OCI-LY7 (cell line): ENCODE data around the gene DKK3. TPM values are rescaled to one million over a fixed set of nuclear protein-coding genes. Genes with fewer than 3 reads are reported as not detected.

ENCODE experiments used
- BruUV-seq: library from RNA; stranded (reverse); fragments of 400-500 nt; replicated peaks from 2 replicates; lab custom pipeline; 2021; lab: Mats Ljungman, UMichigan
- CTCF ChIA-PET: fragments of 300-600 bp; sonication (Branson Sonifier 250); formaldehyde crosslinking; loops from one replicate; lab custom pipeline; 2022; ENCODE audit warnings: antibody characterized with exemption; ENCODE audit not compliant: unreplicated experiment; lab: Charles Lee
- POLR2A ChIA-PET: fragments of 300-600 bp; sonication (Branson Sonifier 250); formaldehyde crosslinking; loops from one replicate; lab custom pipeline; 2022; ENCODE audit warnings: antibody characterized with exemption; lab: Charles Lee
- DNase-seq: peaks from one replicate; pipeline ENCODE4 v3.0.0-alpha.2; 2015; ENCODE audit warnings: low spot score
- H2AFZ ChIP-seq: fragments of 200-600 bp; sonication (generic), shearing (Covaris generic); 2 replicates; pipeline ENCODE4 v1.6.1; 2014; ENCODE audit warnings: mild to moderate bottlenecking, antibody characterized with exemption, low read length, moderate library complexity
- H3K27ac ChIP-seq: fragments of 200-600 bp; sonication (generic); 2 replicates; pipeline ENCODE4 v1.5.1; 2014; ENCODE audit warnings: mixed run types, low read depth, mild to moderate bottlenecking, moderate library complexity, low read length, inconsistent platforms; ENCODE audit not compliant: poor library complexity, severe bottlenecking
- H3K36me3 ChIP-seq: fragments of 200-600 bp; sonication (generic); 2 replicates; pipeline ENCODE4 v1.6.1; 2014; ENCODE audit warnings: mild to moderate bottlenecking, antibody characterized with exemption, low read length, moderate library complexity, mixed read lengths; ENCODE audit not compliant: insufficient read depth
- H3K4me1 ChIP-seq: fragments of 200-600 bp; sonication (generic); 2 replicates; pipeline ENCODE4 v1.5.1; 2014; ENCODE audit warnings: mild to moderate bottlenecking, low read length; ENCODE audit not compliant: insufficient read depth, poor library complexity, severe bottlenecking
- H3K4me2 ChIP-seq: fragments of 200-600 bp; sonication (generic); 2 replicates; pipeline ENCODE4 v1.6.1; 2014; ENCODE audit warnings: mild to moderate bottlenecking, low read length
- H3K4me3 ChIP-seq: fragments of 200-600 bp; sonication (generic); 2 replicates; pipeline ENCODE4 v1.5.1; 2014; ENCODE audit warnings: mild to moderate bottlenecking, low read depth, low read length; ENCODE audit not compliant: poor library complexity, severe bottlenecking
- H3K79me2 ChIP-seq: fragments of 200-600 bp; sonication (generic); 2 replicates; pipeline ENCODE4 v1.6.1; 2016; ENCODE audit warnings: low read depth, mild to moderate bottlenecking, low read length, moderate library complexity, mixed read lengths; ENCODE audit not compliant: insufficient read depth
- H3K9me2 ChIP-seq: fragments of 200-600 bp; sonication (generic); 2 replicates; pipeline ENCODE4 v1.6.1; 2016; ENCODE audit warnings: mild to moderate bottlenecking, low read length, mixed read lengths; ENCODE audit not compliant: insufficient read depth
- H3K9me3 ChIP-seq: fragments of 200-600 bp; sonication (generic); 2 replicates; pipeline ENCODE4 v1.6.1; 2014; ENCODE audit warnings: mild to moderate bottlenecking, mixed run types, low read length, mixed read lengths
- H4K20me1 ChIP-seq: fragments of 200-600 bp; sonication (generic); 2 replicates; pipeline ENCODE4 v1.6.1; 2014; ENCODE audit warnings: mild to moderate bottlenecking, antibody characterized with exemption, low read length, moderate library complexity, mixed read lengths; ENCODE audit not compliant: insufficient read depth
- EZH2phosphoT487 ChIP-seq: fragments of 200-600 bp; sonication (generic); IDR thresholded peaks from 2 replicates; pipeline ENCODE4 v1.6.1; 2018; ENCODE audit warnings: low read depth, borderline replicate concordance, mild to moderate bottlenecking, mixed run types, antibody characterized with exemption, low read length, moderate library complexity, mixed read lengths
- intact Hi-C: fragments of 100-400 bp; cut with micrococcal nuclease; formaldehyde crosslinking; loops from one replicate; pipeline ENCODE4 v1.10.0; 2022; ENCODE audit not compliant: unreplicated experiment
- total RNA-seq, 2 experiments: library from RNA; depleted of rRNA in 1 of 2; stranded (reverse); fragments of >200 nt in 1 of 2; shearing (Covaris generic) in 1 of 2; gene quantifications; 2 replicates each; pipeline ENCODE4 v1.2.3, GENCODE V29; 2014 to 2022
- TF ChIP-seq, protein P1 (sequence below): fragments of 200-600 bp; sonication (generic); conservative IDR thresholded peaks from 2 replicates; pipeline ENCODE4 v1.5.1; 2014; ENCODE audit warnings: mild to moderate bottlenecking, antibody characterized with exemption, low read length, moderate library complexity, mixed read lengths

DKK3 gene
- total RNA-seq, 2 experiments from 2014 or later = not detected

DNA sequence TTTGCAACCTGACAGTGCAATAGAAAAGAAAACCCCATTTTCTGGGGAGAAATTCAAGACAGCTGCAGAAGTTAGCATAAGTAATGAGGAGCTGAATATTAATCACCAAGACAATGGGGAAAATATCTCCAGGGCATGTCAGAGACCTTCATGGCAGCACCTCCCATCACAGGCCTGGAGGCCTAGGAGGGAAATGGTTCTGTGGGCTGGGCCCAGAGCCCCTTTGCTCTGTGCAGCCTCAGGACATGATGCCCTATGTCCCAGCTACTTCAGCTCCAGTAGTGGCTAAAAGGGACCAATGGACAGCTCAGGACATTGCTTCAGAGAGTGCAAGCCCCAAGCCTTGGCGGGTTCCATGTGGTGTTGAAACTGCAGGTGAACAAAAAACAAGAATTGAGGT is 14.6 kb upstream of the DKK3 start:
- TF ChIP-seq, protein P1, sequence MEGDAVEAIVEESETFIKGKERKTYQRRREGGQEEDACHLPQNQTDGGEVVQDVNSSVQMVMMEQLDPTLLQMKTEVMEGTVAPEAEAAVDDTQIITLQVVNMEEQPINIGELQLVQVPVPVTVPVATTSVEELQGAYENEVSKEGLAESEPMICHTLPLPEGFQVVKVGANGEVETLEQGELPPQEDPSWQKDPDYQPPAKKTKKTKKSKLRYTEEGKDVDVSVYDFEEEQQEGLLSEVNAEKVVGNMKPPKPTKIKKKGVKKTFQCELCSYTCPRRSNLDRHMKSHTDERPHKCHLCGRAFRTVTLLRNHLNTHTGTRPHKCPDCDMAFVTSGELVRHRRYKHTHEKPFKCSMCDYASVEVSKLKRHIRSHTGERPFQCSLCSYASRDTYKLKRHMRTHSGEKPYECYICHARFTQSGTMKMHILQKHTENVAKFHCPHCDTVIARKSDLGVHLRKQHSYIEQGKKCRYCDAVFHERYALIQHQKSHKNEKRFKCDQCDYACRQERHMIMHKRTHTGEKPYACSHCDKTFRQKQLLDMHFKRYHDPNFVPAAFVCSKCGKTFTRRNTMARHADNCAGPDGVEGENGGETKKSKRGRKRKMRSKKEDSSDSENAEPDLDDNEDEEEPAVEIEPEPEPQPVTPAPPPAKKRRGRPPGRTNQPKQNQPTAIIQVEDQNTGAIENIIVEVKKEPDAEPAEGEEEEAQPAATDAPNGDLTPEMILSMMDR = no peak
- TF ChIP-seq EZH2phosphoT487 = no peak
- H3K9me2 ChIP-seq = no peaks in the 10 kb centered on the region
- no peaks in the 10 kb centered on the region for H3K79me2 ChIP-seq
- BruUV-seq = no TSS peak
- no peaks in the 10 kb centered on the region for H3K36me3 ChIP-seq
- H3K27ac ChIP-seq = no peak overlapping the region
- ChIA-PET CTCF (no interaction called here), POLR2A (no interaction called here)
- DNase-seq = no peak
- H2AFZ ChIP-seq = no peak overlapping the region
- no peaks in the 10 kb centered on the region for H4K20me1 ChIP-seq
- intact Hi-C loops = no loop called here
- no peaks in the 10 kb centered on the region for H3K9me3 ChIP-seq
- H3K4me3 ChIP-seq = no peak overlapping the region
- no peaks in the 10 kb centered on the region for H3K4me1 ChIP-seq
- no peak overlapping the region for H3K4me2 ChIP-seq

DNA sequence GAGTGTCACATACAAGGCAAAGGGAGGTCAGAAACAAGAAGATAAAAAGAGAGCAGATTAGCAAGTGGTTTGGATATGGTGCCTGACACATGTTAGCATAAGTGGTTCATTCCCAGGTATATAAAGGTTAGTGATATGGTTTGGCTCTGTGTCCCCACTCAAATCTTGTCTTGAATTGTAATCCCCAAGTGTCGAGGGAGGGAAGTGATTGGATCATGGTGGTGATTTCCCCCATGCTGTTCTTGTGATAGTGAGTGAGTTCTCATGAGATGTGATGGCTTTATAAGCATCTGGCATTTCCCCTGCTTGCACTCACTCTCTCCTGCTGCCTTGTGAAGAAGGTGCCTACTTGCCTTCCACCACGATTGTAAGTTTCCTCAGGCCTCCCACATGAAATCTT is 12.1 kb upstream of the DKK3 start:
- intact Hi-C loops = no loop called here
- ChIA-PET CTCF (no interaction called here), POLR2A (no interaction called here)
- TF ChIP-seq EZH2phosphoT487 = no peak
- TF ChIP-seq, protein P1 = no peak
- Histone ChIP-seq H3K9me3 (no peaks in the 10 kb centered on the region), H3K4me1 (no peaks in the 10 kb centered on the region), H2AFZ (no peak overlapping the region), H3K27ac (no peak overlapping the region), H3K36me3 (no peaks in the 10 kb centered on the region), H4K20me1 (no peaks in the 10 kb centered on the region), H3K4me2 (no peak overlapping the region), H3K79me2 (no peaks in the 10 kb centered on the region), H3K4me3 (no peak overlapping the region), H3K9me2 (no peaks in the 10 kb centered on the region)
- no TSS peak for BruUV-seq
- DNase-seq = no peak

DNA sequence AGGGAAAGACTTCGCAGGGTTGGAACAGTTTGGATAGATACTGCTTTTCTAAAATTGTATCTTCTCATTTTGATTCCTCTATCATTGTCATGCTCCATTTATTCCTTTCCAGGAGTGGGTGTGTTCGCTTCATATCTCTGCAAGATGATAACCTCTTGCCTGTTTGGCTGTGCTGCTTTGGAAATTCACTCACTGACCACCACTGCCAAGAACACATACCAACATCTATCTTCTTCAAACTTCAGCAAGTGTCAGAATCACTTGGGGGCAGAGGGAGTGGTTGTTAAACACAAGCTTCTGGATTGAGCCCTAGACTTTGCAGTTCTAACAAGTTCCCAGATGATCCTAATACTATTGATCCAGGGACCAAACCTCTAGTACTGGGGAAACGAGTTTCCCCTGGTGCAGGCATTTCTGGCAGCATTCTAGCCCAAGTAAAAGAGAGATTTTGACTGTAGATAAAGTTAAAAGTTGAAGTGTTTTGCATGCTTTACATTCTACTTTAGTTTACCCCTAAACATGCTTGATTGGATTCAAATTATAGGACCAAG is 11.5 kb upstream of the DKK3 start:
- DNase-seq = no peak
- Histone ChIP-seq H3K4me1 (no peaks in the 10 kb centered on the region), H2AFZ (no peak overlapping the region), H3K4me2 (no peak overlapping the region), H4K20me1 (no peaks in the 10 kb centered on the region), H3K27ac (no peak overlapping the region), H3K36me3 (no peaks in the 10 kb centered on the region), H3K9me3 (no peaks in the 10 kb centered on the region), H3K79me2 (no peaks in the 10 kb centered on the region), H3K9me2 (no peaks in the 10 kb centered on the region), H3K4me3 (no peak overlapping the region)
- intact Hi-C loops = no loop called here
- ChIA-PET POLR2A (no interaction called here), CTCF (no interaction called here)
- TF ChIP-seq, protein P1 = no peak
- TF ChIP-seq EZH2phosphoT487 = no peak
- no TSS peak for BruUV-seq
